Measurements from ENCODE around the gene CPVL.

CPVL gene

GRCh38 chr7:28998105-28998504 is 148.2 kb downstream of the CPVL start:
- no peak for DNase-seq

GRCh38 chr7:28996836-28997235 is 149.5 kb downstream of the CPVL start:
- no peak for DNase-seq

DNA sequence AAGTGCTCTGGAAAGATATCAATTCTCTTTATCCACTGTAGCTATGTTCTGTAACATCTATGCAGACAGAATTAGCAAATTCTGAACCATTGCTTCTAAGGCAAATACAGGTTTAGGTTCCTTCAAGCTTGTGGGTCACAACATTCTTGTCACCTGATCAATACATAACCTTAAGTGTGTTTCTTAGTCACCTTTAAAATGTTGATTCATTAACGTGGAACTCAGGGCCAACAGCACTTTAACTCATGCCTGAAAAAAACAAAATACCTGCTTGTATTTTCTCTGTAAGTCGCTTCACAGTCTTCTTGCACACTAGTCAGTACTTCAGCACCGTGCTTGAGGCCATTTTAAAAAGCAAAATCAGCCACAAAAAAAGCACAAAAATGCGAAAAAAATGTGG is 153.0 kb downstream of the CPVL start:
- no peak for DNase-seq

DNA sequence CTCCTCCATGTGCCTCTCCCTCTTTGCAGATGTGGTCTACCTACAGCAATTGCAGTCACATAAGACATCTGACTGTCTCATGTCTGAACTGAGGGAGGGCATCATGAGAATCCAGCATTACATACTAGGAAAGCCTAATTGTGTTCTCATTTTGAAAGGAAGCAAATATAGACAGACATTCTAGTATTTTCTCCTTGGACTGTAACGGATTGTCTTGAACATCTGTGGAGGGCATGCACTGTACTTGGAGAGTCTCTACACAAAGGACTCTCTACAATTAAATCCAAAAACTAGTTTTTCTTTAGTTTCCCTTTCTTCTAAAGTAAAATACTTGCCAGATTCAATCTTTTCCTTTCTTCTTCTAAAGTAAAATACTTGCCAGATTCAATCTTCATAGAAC is 153.5 kb downstream of the CPVL start:
- DNase-seq, result no peak

DNA sequence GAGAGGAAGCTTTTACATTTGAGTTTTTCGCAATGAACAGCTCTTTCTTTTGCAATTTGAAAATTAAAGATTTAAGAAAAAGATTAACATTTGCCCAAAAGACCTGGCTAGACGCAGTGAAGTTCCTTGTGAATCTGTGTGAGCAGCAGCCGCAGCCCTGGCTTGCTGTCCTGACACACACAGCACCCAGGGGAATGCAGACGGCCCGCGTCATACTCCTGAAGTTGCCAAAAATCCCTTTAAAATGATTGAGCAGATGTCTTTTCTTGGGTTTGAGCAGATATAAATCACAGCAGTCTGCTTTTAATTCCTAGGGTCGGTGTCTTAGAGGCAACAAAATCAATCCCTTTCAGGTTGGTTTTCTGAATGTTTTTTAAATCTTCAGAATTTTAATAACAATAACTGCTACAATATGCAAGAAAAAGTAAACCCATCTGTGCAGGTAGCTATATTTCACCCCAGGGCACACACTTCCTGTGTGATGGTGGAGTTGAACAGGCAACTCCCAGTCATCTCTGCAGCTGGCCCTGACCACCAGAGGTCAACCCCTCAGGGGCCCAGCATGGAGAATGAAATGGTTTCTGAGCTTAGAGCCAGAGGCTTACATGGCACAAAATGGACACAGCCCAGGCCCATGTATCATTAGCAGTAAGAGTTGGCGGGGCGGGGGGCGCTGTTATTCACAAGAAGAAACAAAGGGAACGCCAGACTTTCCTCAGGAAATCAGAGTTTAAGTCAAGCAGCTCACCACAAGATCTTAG is 156.0 kb downstream of the CPVL start:
- no peak for DNase-seq

GRCh38 chr7:28989211-28989980 is 156.9 kb downstream of the CPVL start:
- no peak for DNase-seq

GRCh38 chr7:28988810-28989209 is 157.5 kb downstream of the CPVL start:
- DNase-seq, result no peak

DNA sequence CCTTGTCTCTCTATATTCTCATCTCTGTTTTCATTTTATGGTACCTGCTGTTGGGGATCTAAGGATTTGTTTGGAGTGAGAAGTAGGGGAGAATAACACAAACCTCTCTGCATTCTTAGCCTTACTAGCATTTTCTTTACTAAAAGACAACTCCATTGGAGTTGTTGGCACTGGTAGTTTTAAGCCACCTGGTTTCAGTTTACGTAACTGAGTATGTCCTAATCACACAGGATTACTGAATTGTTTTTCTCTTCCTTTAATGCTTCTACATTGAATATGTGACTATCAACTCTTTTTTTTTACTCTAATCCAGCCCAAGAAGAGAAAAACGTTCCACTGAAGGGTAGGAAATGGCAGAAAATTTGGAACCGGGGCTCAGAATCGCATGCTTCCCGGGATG is 158.2 kb downstream of the CPVL start:
- DNase-seq, result no peak

DNA sequence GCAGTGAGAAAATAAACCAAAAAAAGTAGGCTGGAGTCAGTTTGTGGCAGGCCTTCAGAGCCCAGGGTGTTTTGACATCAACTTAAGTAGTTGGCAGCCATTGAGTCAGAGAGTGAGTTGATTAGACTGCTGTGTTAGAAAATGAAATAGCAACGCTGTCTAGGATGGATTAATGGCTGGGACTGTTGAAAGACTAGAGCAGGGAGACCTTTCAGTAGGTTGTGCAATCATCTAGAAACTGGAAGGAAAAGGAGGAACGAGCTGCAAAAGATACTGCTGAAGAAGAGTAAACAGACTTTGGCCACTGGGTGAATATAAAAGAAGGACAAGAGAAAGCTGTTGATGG is 159.6 kb downstream of the CPVL start:
- no peak for DNase-seq

DNA sequence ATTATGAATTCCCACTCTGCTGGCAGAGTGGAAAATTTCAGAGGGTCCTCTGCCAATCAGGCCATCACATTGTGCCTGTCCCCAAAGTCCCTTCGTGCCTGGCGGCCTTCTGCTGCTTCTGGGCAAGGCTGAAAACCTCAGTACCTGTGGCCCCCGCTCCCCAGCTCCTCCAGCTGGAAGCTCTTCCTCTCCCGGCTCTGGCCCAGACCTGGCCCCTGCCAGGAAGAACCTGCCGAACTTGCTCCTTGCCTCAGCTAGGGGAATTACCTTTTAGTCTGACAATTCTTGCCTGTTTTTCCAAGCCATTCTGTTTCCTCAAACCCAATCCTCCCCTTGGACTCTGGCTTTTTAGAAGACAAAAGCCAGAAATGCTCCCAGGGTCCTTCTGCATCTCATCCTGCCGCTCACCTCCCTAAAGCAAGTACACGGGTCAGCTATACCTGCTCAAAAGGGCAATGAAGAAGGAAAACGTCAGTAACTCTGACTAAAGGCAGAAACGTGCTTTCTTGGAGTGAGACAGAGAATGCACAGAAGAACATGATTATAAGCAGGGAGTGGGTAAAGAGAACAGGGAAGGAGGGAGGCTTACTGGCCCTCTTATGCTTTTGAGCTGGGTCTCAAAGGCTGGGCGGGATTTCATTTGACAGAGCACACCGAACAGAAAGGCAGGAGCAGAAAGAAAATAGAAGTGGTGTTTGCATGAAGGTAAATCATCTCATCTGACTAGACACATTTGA is 160.1 kb downstream of the CPVL start:
- DNase-seq, result no peak

DNA sequence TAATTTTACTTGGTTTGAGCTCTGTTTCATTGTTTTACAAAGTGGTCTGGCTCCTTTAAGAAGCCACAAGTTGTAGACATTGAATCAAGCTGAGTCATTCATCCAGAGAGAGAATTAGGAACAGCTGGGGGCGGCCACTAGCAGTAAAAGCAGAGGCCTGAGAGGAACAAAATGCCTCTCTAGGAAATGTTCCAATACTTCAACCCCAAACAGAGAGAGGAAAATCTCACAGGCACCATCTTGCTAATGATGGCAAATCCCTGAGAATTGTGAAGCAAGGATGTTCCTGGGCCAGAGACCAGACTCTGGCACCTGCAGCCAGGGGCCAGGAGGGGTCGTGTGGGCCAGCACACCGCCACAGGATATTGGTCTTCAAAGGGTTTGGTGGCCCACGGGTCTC is 161.7 kb downstream of the CPVL start:
- DNase-seq, result no peak

DNA sequence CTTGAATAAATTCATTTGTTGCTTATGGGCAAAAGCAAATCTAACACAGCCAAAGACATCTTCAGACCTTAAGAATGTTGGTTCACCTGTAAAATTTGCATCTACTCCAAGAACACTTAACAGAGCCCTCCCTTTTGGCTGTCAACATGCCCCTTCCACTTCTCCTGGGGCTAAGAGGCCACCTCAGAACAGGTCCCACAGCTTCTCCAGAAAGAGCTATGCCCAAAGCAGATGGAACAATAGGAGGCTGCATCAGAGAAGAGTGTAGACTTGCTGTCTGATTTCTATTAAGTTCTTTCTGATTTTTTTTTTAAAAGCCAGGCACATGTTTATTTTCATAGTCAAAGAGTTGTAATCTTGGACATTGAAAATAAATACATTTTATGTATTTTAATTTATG is 162.1 kb downstream of the CPVL start:
- no peak for DNase-seq

DNA sequence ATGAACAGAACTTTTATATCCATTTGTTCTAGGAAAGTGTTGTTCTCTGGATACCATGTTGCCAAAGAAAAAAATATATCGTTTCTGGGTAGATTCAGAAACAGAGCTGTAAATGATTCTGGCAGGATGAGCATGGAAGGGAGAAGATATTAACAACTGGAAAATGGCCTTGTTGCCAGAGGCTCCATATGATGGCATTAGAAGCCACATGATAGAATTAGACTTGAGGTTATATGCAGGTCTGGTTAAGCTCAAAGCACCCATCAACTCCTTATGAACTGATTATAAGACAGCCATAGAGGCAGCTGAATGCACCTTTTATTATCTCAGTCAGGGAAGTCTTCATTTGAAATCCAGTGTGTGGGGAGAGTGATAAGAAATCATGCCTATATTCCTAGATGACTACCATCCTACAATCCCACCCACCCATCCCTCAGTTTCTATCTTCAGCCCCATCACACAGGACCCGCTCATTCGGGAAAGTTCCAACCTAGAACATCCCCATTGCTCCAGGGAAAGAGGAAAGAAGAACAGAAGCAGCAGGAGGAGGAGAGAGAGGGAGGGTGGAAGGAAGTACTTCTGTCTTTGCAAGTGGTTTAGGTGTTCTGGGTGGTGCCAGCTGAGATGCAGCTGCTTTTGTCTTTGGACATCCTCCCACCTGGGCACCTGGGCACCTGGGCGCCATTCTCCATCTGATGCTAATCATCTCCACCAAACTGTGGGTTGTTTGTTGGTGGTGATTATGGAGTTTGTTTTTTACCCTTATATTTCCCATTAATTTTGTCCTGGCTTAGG is 162.7 kb downstream of the CPVL start:
- no peak for DNase-seq

DNA sequence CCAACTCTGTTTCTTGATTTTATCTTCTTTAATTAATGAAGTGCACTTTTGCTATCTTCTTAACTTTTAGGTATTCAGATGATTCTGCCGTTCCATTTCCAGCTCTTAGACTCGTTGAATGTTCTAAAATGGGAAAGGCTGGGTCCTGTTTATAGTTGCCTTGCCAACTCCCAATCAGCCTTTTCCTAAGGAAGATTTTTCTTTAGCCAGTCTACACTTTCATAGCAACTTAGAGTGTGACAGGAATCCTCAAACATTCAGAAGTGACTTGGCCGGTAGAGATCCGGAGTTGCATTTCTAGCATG is 165.2 kb downstream of the CPVL start:
- DNase-seq, result no peak

DNA sequence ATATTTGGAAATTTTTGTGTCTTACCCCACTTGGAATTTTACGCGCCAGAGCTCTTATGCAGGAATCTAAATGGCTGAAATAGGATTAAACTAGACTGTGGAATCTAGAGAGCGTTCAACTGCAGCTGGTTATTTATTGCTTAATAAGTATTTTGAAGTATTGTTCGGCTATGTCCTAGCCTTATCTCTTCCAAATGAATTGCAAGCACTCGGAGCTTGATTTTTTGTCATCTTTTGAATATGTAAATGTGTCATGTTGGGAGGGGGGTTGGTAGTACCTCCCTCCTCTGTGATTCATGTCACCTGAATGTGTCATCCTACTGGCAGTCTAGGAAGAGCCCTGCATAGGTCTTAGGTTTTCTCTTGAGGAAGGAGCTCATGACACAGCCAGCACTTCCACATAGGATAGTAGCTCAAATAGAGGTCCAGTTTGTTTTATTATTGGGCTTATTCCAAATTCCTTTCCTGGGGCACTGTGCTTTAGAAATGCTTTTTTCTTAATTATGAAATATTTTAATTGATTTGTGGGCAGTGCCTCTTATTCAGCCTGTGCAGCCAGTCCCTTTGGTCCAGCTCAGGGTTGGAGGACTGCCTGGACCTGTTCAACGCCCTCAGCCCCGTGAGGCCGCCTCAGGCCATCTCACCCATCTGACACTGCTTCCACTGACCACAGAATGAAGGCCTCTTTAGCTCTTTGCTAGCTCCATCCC is 165.7 kb downstream of the CPVL start:
- no peak for DNase-seq

DNA sequence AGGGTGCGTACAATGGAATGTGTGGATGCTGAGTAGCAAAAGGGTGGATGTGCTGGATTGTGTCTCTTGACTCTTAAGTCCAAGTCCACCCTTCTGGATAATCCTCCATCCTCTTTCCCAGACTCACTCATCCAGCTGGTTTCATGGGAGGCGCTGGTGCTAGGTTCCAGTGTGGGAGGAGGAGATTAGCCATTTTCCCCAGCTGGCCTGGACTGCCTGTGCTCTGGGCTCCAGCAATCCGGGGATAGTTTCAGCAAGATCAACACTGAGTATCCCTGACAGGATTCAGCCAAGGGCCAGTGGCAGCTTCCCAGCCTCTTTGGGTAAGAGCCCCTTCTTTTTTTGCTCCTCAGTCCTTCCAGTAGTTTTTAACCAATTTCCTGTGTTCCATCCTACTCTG is 166.6 kb downstream of the CPVL start:
- no peak for DNase-seq

- DNase-seq, result no peak
These were observed 168.5 kb downstream of the CPVL start for GRCh38 chr7:28977881-28978280.

- no peak for DNase-seq
These were observed 170.3 kb downstream of the CPVL start for GRCh38 chr7:28976022-28976421.

DNA sequence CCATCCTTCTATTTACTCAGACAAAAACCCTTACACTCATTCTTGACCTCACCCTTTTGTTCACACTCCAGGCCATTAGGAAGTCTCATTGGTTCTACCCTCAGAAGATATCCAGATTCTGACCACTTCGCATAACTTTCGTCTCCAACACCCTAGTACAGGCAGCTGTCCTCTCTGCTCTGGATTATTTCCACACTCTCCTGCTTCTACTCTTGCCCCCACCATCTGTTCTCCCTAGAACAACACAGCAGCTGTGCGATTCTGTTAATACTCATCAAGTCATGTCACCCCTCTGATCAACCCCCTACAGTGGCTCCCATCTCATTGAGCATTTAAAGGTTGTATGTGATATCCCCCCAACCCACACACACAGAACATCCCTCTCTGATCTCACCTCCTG is 172.7 kb downstream of the CPVL start:
- no peak for DNase-seq

DNA sequence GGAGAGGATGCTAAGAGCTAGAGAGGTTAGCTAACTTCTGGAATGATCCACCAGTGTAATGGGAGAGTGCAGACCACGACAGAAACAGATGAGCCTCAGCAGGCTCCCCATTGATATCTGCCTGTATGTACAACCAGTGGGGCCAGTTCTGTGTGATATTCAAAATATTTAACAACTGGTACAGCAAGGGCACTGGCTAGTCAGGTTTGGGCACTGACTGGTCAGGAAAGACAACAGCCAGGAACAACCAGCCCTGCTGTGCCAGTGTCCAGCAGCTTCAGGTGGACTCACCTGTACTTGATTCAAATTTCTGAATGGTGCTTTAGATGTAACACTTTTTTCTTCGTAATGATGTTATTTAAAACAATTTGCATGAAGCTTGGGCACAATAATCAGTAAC is 182.3 kb downstream of the CPVL start:
- no peak for DNase-seq

DNA sequence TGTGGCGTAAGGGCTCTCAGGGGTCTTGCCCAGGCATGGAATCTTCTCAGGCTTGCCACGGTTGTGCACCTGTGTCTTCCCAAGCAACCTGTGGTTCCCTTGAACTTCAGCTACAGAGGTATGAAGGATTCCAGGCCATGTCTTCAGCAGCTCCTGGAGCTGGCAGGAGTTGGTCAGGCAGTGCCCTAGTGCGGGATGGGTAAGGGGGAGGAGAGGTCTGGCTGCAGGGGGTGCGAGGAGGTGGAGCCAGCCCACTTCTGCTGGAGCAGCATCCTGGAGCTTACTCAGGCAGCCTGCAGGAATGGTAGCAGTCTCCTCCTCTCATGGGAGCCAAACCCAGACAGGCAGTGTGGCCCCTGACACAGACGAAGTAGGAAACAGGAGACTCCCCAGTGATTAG is 184.4 kb downstream of the CPVL start:
- no peak for DNase-seq

GRCh38 chr7:28960071-28960840 is 186.1 kb downstream of the CPVL start:
- DNase-seq, result no peak
